Measurements from ENCODE around the gene MOSPD3. TPM values are rescaled to one million over a fixed set of nuclear protein-coding genes. Genes with fewer than 3 reads are reported as not detected.

Gene MOSPD3
- polyA plus RNA-seq, 12 donors, result 12.5 to 69.6 (median 17.2) TPM; not detected in 1

DNA sequence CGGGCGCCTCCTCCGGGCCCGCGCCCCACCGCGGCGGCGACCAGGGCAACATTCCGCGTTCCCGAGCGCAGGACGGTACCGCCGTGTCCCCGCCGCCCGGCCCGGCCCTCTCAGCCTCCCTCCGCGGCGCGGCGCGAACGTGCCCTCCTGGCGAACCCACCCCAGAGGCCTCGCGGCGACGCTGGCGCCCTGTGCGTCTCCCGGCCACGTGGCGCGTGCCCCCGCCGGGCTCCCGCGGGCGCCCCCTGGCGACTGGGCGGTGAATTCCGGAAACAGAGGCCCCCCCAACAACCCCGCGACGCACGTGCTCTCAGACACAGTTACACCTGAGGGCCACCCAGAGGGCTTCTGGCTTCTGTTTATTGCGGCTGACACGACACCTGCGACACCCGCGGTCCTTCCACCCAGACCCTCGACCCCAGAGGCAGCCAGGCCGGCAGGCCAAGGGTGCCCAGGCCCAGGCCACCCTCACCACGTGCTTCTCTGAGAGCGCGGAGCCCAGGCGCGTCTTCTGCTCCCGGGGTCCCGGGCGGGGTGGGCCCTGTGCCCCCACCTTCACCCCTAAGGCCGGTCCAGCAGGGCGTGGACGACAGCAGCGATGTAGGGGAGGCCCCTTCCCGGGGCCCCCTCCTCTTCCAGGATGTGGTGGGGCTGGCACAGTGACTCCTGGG lies 38.5 kb upstream of the MOSPD3 start, which contains the start of gene SAP25:
SAP25 (minus strand) TSS at position 210 of the 671 bp plus-strand sequence; CDS start at position 52, 158 bp downstream.
- no peak for DNase-seq

- no peak for DNase-seq
These were observed 37.8 kb upstream of the MOSPD3 start for GRCh38 chr7:100574362-100575205.

GRCh38 chr7:100575206-100575631 lies 37.1 kb upstream of the MOSPD3 start:
- no peak for DNase-seq

GRCh38 chr7:100575746-100576383 lies 36.5 kb upstream of the MOSPD3 start:
- DNase-seq, result no peak

GRCh38 chr7:100576384-100576993 lies 35.9 kb upstream of the MOSPD3 start:
- DNase-seq, result no peak

DNA sequence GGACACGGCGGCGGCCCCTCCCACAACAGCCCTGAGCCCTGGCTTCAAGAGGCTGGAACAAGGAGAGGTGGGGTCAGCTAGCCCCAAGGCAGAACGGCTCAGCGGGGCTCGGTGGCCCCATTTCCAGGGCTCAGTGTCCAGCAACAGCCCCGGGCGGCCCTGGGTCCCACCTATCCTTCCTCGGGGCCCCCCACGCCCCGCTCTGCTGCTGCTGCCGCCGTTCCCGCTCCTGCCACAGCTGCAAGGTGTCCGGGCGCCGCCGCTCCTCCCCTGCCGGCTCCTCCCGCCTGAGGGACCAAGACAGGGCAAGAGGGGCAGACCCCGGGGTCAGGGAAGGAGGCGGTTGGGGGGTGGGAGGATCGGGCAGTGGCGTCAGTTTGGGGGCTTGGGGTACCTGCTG lies 35.2 kb upstream of the MOSPD3 start:
- no peak for DNase-seq

DNA sequence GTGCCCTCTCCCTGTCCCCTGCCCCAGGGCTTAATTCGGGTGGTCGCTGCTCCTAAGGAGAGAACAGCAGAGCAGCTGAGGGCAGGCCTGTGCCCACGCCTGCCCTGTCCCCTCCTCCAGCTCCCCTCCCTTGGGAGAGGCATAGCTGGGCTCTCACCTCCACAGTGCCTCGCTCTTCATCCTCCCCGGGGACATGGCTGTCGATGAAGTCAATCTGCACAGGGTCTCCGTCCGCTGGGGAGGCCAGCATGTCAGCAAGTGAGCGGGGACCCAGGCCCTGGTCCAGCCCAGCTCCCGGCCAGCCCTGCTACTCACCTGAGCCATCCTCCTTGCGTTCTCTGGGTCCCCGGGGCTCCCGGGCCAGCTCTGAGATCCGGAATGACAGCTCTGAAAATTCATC lies 34.8 kb upstream of the MOSPD3 start:
- no peak for DNase-seq

- DNase-seq, result no peak
These were observed 33.8 kb upstream of the MOSPD3 start for GRCh38 chr7:100578246-100579183.

- no peak for DNase-seq
These were observed 31.7 kb upstream of the MOSPD3 start for GRCh38 chr7:100580466-100581283.

- DNase-seq, result no peak
These were observed 30.2 kb upstream of the MOSPD3 start for GRCh38 chr7:100582041-100582579.

DNA sequence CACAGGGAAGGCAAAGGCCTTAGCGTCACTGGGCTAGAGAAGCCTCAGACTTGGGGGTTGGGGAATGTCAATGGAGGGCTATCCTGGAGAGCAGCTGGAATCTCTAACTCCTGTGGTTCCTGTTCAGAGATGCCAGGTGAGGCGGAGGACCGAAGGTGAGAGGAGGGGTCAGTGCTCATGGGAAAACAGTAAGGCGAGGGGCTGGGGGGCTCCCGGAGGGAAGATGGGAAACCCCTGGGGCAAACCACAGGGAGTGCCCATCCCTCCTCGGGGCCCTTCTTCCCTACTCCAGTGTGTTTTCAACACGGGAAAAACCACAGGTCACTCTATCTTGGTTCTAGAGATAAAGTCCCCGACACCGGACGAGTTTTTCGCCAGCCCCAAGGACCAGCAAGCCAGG lies 29.7 kb upstream of the MOSPD3 start:
- no peak for DNase-seq

DNA sequence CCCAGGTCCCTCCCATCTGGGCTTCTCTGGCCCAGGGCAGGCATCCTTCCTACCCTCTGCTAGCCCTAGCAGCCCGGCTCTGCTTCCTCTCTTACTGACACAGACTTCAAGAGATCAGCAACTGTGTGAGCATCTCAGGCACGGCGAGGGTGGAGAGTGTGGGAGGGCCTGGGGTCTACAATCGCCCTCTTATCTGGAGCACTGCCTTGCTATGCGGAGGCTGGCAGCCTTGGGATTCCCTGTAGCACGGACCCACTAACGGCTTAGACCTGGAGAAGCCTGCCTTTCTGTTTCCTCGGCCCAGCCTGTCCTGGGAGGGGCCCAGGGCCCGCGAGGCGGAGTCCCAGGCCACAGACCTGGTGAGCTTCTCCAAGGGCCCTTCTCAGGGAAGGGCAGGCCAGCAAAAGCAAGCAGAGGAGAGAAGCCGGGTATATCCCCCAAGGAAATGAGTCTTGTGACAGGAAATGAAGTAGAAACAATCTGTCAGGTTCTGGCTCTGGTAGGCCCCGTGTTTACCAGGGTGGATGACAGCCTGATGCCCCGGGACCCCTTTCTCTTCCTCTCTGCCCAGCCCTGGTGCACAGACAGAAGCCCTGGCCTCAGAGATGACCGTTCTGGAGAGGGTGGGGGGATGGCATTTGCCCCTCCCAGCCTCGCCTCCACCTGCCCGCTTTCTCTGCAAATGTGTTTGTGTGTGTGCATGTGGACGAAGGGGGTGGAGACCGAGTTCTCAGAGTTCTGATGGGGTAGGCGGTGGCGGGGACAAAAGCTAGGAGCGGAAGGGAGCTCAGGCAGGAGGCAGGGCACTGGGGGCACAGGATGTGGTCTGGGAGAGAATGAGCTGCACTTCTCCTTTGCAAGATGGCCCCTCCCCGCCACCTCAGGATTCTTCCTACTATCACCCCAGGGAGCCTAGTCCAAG lies 28.9 kb upstream of the MOSPD3 start:
- DNase-seq, result no peak

DNA sequence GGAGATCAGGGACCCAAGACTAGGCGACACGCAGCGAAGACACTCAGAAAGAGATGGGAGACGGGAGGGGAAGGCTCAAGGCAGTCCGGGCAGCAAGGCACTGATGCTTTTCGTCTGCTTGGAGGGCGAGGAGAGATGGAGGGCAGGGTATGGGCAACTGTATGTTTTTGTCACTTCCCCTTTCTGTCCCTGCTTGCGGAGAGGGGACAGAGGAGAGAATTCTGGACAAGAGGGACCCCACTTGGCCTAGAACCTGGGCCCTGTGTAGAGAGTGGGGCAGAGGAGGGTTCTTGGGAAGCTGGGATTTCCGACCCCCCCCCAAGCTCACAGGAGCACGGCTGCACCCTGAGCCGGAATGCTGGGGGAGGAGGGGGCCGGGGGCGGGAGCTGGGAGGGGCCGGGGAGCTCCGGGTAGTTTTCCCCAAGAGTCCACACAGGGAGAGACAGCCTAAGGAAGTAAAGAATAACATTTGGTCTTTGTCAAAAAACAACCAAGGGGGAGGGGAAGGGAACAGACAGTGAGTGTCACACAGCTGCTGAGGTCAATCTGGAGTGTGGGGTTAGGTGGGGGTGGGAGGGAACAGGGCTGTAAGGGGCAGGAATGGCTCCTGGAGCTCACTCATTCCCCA lies 28.2 kb upstream of the MOSPD3 start:
- no peak for DNase-seq

DNA sequence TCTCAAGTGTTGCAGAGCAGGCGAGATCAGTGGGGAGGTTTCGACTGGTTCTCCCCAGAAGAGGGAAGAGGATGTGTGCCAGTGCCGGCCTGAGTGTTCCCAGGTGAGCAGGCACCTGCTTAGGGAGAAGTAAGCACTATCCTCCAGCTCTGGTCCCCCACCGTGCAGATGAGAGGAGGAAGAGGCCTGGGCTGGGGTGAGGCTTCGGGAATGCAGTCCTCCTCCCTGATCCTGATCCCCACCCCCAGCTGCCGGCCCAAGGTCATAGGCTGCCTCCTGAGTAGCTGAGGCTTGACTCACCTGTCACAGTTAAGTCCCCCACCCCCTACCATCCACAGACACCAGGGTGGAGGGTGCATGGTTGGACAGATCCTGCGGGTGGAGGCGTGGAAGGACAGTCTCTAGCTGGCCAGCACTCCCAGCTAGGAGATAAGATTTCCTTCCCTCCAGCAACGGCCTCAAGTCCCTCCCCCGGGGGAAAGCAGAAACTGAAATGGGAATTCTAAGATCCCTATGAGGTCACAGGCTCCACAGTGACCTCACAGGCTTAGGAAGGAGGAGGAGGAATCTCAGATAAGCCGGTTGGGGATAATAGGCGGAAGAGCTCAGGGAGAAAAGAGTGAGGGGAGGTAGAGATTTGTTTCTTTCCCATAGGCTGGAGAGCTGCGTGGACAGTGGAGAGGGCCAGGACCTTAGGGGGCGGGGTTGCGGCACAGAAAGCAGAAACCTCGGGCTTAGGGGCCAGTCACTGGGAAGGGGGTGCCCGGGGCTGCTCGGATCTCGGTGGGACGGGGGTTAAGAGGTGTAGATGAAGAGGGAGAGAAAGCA lies 27.4 kb upstream of the MOSPD3 start:
- no peak for DNase-seq

DNA sequence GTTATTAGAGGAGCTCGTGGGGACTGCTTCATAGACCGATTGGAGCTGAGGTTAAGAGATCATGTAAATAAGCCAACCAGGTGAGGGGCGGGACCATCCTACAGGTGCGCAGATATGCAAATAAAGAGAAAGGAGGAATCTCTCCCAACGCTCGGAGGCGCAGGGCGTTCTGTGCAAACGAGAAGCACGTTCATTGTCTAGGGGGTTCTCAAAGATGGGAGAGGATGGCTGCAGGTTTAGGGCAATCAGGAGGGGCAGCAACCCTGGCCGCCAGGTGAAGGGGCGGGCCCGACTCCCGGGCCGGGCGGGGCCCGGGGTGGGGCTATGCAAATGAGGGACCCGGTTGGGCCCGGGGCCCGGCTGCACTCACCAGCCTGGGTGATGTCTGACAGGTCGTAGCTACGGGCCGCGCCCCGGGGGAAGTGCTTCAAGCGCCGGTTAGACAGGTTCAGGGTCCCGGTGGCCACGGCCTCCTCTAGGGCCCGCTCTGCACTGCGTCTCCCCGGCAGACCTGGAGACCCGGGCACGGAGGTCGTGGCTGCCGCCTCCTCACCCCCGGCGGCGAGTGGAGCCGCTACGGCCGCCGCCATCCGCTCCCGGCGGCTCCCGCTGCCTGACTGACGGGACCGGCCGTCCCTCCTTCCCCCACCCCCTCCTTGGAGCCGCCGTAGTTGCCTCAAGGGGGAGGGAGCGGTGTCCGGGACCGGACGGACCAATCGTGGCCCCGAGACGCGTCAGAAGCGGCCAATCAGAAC lies 26.7 kb upstream of the MOSPD3 start, which contains the start of gene LRCH4:
LRCH4 (minus strand) TSS at position 619 of the 755 bp plus-strand sequence; CDS start at position 590, 29 bp downstream.
- DNase-seq, result no peak
